Measurements from ENCODE around the gene C1S. TPM values are rescaled to one million over a fixed set of nuclear protein-coding genes. Genes with fewer than 3 reads are reported as not detected.

The C1S gene
- total RNA-seq, 2 donors from 2014 or later, result 35.8 to 97.2 TPM

GRCh38 chr12:7089196-7089871, 28.8 kb downstream of the C1S start:
- DNase-seq, result no peak
- Histone ChIP-seq H3K4me3 (no peak overlapping the region), H3K27me3 (no peaks in the 10 kb centered on the region), H3K4me1 (no peaks in the 10 kb centered on the region), H3K36me3 (no peaks in the 10 kb centered on the region), H3K9me3 (no peaks in the 10 kb centered on the region), H3K9ac (ENCODE audit: low read depth in 2 of 2, low read length in 2 of 2) (no peak overlapping the region), H3K27ac (no peak overlapping the region)
- intact Hi-C loops (cut with DNase I), result no loop called here
- no peak for TF ChIP-seq CTCF (IDR thresholded peaks at IDR 0.05)

GRCh38 chr12:7090222-7090998, 29.9 kb downstream of the C1S start:
- intact Hi-C loops (cut with DNase I), result loop anchor here (5.0 kb wide), 1 partner anchor 168 kb away; no protein-coding TSS in a partner anchor

DNA sequence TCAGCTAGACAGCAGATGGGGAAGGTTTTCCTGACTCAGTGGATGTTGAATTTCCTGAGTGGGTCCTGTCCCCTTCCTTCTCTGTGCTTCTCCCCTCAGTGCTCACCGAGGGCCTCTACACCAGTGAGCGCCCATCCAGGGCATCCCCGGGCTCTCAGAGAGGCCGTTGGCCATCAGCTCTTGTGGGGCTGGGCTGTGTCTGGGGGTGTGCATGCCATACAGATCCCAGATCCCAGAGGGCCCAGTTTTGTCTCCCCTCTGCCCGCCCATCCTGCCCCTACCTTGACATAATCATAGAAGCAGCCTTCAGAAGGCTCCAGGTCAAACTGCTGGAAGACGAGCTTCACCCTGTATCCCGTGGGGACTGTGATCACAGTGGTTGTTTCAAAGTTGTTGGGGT, 30.7 kb downstream of the C1S start:
- Histone ChIP-seq H3K4me3 (peak overlapping the region; percentile 44), H3K27me3 (no peaks in the 10 kb centered on the region), H3K4me1 (no peaks in the 10 kb centered on the region), H3K36me3 (no peaks in the 10 kb centered on the region), H3K9me3 (no peaks in the 10 kb centered on the region), H3K9ac (ENCODE audit: low read depth in 2 of 2, low read length in 2 of 2) (peak overlapping the region; percentile 70 to 73), H3K27ac (peak overlapping the region; percentile 1)
- TF ChIP-seq CTCF (IDR thresholded peaks at IDR 0.05), result no peak
- intact Hi-C loops (cut with DNase I), result loop anchor here (5.0 kb wide), 1 partner anchor 169 kb away; no protein-coding TSS in a partner anchor
- DNase-seq, result no peak

More at GRCh38 chr12:7090222-7090998, 29.9 kb downstream of the C1S start:
- Histone ChIP-seq H3K9me3 (no peaks in the 10 kb centered on the region), H3K27ac (peak overlapping the region; percentile 1), H3K4me1 (no peaks in the 10 kb centered on the region), H3K36me3 (no peaks in the 10 kb centered on the region), H3K9ac (ENCODE audit: low read depth in 2 of 2, low read length in 2 of 2) (peak overlapping the region; percentile 16 to 70), H3K27me3 (no peaks in the 10 kb centered on the region), H3K4me3 (peak overlapping the region; percentile 12)
- DNase-seq, result no peak
- TF ChIP-seq CTCF (IDR thresholded peaks at IDR 0.05), result no peak

DNA sequence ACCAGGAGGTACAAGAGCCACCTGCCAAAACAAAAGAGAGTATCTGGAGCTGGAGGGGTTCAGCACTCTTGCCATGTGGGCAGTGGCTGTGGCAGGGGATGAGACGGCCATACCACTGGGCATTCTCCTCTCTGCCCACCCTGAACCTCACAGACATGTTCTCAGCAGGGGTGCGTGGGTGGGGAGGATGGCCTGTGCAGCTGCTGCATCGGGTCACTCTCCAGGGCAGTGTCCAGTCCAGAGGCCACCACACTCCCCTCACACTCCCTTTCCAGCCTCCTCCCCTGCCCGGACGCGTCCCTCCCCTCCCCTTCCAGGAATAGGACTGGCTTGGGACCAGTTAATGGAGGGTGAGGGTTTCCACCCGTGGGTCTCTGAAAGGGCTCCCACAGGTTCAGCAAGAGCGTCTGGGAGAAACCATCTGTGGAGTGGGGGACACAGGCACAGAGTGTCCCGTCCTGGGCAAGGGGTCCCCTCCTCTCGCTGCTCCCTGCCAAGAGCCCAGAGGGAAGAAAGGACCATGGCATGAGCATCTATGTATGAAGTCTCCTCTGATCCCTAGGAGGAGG, 31.2 kb downstream of the C1S start:
- peak overlapping the region; percentile 70 to 73 for H3K9ac ChIP-seq (ENCODE audit: low read depth in 2 of 2, low read length in 2 of 2)
- H3K4me1 ChIP-seq, result no peaks in the 10 kb centered on the region
- H3K27me3 ChIP-seq, result no peaks in the 10 kb centered on the region
- DNase-seq, result peak; percentile 31
- intact Hi-C loops (cut with DNase I), result loop anchor here (5.0 kb wide), 1 partner anchor 169 kb away; no protein-coding TSS in a partner anchor
- no peaks in the 10 kb centered on the region for H3K9me3 ChIP-seq
- no peak for TF ChIP-seq CTCF (IDR thresholded peaks at IDR 0.05)
- peak overlapping the region; percentile 44 for H3K4me3 ChIP-seq
- no peaks in the 10 kb centered on the region for H3K36me3 ChIP-seq
- peak overlapping the region; percentile 1 for H3K27ac ChIP-seq

- TF ChIP-seq CTCF (IDR thresholded peaks at IDR 0.05), result peak; percentile 91
- DNase-seq, result peak; percentile 80
- Histone ChIP-seq H3K9me3 (no peaks in the 10 kb centered on the region), H3K27ac (peak within 1 kb of the TSS; percentile 1), H3K4me3 (peak within 1 kb of the TSS; percentile 44), H3K27me3 (no peaks in the 10 kb centered on the region), H3K36me3 (no peaks in the 10 kb centered on the region), H3K9ac (ENCODE audit: low read depth in 2 of 2, low read length in 2 of 2) (peak within 1 kb of the TSS; percentile 70 to 73), H3K4me1 (no peaks in the 10 kb centered on the region)
- intact Hi-C loops (cut with DNase I), result loop anchor here (5.0 kb wide), 1 partner anchor 170 kb away; no protein-coding TSS in a partner anchor
Measured at GRCh38 chr12:7092229-7092985, 31.9 kb downstream of the C1S start, which contains the start of gene C1R. TSS of gene C1R (minus strand) at chr12:7092445. CDS start at chr12:7092388, 57 bp downstream.

Measured in colonic mucosa (tissue), 4 donors.